Measurements from ENCODE around the gene AFG3L2. TPM values are rescaled to one million over a fixed set of nuclear protein-coding genes. Genes with fewer than 3 reads are reported as not detected.

Gene AFG3L2
- total and polyA plus RNA-seq, 9 of the 15 experiments (the other 6 are each of a cell fraction or from before 2014, with no cell fraction given) = 24.1 to 109 (median 84.0) TPM

DNA sequence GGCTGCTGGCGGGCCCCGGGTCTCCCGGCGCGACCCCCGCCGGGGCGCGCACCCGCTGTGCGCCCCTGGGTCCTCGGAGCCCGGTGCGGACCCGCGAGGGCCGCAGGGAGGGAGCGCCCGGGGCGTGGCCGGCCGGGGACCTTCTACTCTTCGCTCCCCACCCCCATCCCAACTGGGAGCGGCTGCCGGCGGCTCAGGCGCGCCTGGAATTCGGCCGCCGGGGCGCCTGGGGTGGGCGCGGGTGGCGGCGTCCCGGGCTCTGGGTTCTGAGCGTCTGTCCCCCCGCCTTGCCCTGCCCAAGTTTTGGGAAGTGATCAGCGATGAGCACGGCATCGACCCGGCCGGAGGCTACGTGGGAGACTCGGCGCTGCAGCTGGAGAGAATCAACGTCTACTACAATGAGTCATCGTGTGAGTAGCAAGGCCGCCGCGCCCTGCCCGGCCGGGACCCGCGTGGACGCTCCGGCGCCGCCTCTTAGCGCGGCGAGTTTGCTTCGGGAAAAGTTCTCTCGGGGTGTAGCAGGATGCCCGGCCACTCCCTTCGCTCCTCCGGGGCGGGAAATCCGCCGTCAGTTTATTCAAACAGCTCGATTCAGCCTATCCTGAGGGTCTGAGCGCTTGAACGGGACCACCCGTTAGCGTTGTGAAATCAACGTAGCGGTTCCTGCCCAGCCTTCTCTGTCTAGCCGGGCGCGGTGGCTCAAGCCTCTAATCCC lies 68.5 kb downstream of the AFG3L2 start (continued):
- TF ChIP-seq, protein P1, sequence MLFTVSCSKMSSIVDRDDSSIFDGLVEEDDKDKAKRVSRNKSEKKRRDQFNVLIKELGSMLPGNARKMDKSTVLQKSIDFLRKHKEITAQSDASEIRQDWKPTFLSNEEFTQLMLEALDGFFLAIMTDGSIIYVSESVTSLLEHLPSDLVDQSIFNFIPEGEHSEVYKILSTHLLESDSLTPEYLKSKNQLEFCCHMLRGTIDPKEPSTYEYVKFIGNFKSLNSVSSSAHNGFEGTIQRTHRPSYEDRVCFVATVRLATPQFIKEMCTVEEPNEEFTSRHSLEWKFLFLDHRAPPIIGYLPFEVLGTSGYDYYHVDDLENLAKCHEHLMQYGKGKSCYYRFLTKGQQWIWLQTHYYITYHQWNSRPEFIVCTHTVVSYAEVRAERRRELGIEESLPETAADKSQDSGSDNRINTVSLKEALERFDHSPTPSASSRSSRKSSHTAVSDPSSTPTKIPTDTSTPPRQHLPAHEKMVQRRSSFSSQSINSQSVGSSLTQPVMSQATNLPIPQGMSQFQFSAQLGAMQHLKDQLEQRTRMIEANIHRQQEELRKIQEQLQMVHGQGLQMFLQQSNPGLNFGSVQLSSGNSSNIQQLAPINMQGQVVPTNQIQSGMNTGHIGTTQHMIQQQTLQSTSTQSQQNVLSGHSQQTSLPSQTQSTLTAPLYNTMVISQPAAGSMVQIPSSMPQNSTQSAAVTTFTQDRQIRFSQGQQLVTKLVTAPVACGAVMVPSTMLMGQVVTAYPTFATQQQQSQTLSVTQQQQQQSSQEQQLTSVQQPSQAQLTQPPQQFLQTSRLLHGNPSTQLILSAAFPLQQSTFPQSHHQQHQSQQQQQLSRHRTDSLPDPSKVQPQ (CRISPR knock-in tag; IDR thresholded peaks at IDR 0.05; ENCODE audit: borderline replicate concordance) = no peak
- TF ChIP-seq ZNF507 (tag; conservative IDR thresholded peaks at IDR 0.05) (no peak), BCL6 (CRISPR knock-in tag; IDR thresholded peaks at IDR 0.05) (no peak), HNRNPL (IDR thresholded peaks at IDR 0.05; ENCODE audit: low read depth, low read length) (no peak), ZSCAN32 (CRISPR knock-in tag; IDR thresholded peaks at IDR 0.05) (no peak), ELF4 (CRISPR knock-in tag; IDR thresholded peaks at IDR 0.05) (no peak), ZBTB1 (CRISPR knock-in tag; IDR thresholded peaks at IDR 0.05; ENCODE audit: borderline replicate concordance, low read depth) (no peak), LEF1 (IDR thresholded peaks at IDR 0.05) (no peak), CEBPB (tag; IDR thresholded peaks at IDR 0.05) (peak; percentile 73), ZNF408 (CRISPR knock-in tag; IDR thresholded peaks at IDR 0.05; ENCODE audit: low read depth) (no peak)
- TF ChIP-seq, protein P2, sequence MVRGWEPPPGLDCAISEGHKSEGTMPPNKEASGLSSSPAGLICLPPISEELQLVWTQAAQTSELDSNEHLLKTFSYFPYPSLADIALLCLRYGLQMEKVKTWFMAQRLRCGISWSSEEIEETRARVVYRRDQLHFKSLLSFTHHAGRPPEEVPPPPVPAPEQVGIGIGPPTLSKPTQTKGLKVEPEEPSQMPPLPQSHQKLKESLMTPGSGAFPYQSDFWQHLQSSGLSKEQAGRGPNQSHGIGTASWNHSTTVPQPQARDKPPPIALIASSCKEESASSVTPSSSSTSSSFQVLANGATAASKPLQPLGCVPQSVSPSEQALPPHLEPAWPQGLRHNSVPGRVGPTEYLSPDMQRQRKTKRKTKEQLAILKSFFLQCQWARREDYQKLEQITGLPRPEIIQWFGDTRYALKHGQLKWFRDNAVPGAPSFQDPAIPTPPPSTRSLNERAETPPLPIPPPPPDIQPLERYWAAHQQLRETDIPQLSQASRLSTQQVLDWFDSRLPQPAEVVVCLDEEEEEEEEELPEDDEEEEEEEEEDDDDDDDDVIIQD (CRISPR knock-in tag; IDR thresholded peaks at IDR 0.05) = no peak
- TF ChIP-seq, protein P3, sequence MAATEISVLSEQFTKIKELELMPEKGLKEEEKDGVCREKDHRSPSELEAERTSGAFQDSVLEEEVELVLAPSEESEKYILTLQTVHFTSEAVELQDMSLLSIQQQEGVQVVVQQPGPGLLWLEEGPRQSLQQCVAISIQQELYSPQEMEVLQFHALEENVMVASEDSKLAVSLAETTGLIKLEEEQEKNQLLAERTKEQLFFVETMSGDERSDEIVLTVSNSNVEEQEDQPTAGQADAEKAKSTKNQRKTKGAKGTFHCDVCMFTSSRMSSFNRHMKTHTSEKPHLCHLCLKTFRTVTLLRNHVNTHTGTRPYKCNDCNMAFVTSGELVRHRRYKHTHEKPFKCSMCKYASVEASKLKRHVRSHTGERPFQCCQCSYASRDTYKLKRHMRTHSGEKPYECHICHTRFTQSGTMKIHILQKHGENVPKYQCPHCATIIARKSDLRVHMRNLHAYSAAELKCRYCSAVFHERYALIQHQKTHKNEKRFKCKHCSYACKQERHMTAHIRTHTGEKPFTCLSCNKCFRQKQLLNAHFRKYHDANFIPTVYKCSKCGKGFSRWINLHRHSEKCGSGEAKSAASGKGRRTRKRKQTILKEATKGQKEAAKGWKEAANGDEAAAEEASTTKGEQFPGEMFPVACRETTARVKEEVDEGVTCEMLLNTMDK (IDR thresholded peaks at IDR 0.05; ENCODE audit: borderline replicate concordance, insufficient read depth, low read depth, low read length, poor library complexity, severe bottlenecking) = no peak
- TF ChIP-seq, protein P4, sequence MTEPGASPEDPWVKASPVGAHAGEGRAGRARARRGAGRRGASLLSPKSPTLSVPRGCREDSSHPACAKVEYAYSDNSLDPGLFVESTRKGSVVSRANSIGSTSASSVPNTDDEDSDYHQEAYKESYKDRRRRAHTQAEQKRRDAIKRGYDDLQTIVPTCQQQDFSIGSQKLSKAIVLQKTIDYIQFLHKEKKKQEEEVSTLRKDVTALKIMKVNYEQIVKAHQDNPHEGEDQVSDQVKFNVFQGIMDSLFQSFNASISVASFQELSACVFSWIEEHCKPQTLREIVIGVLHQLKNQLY (CRISPR knock-in tag; conservative IDR thresholded peaks at IDR 0.05) = no peak
- TF ChIP-seq, protein P5, sequence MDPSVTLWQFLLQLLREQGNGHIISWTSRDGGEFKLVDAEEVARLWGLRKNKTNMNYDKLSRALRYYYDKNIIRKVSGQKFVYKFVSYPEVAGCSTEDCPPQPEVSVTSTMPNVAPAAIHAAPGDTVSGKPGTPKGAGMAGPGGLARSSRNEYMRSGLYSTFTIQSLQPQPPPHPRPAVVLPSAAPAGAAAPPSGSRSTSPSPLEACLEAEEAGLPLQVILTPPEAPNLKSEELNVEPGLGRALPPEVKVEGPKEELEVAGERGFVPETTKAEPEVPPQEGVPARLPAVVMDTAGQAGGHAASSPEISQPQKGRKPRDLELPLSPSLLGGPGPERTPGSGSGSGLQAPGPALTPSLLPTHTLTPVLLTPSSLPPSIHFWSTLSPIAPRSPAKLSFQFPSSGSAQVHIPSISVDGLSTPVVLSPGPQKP (CRISPR knock-in tag; IDR thresholded peaks at IDR 0.05) = no peak
